Panc1 (cell line): ENCODE results near the gene JUN.

ENCODE experiments used
- CTCF ChIP-seq: fragments of 450-650 bp; IDR thresholded peaks from 2 replicates; pipeline ENCODE4 v1.5.1; 2017; ENCODE audit warnings: mild to moderate bottlenecking
- POLR2AphosphoS5 ChIP-seq: IDR thresholded peaks from 2 replicates; pipeline ENCODE4 v1.6.1; 2012; ENCODE audit warnings: mild to moderate bottlenecking, low read depth, low read length, moderate library complexity
- REST ChIP-seq, 2 experiments: IDR thresholded peaks; 2 replicates each; pipeline ENCODE4 v1.6.1; 2011 to 2012; ENCODE audit warnings: low read depth in 2 of 2, control low read depth in 1 of 2, low read length in 1 of 2, mild to moderate bottlenecking in 1 of 2, moderate library complexity in 1 of 2; ENCODE audit not compliant: insufficient read depth in 1 of 2
- SIN3A ChIP-seq: IDR thresholded peaks from 2 replicates; pipeline ENCODE4 v1.6.1; 2012; ENCODE audit warnings: low read depth, mild to moderate bottlenecking, low read length, moderate library complexity, borderline replicate concordance; ENCODE audit not compliant: insufficient read depth
- TCF7L2 ChIP-seq: IDR thresholded peaks from 2 replicates; pipeline ENCODE4 v1.6.1; 2011; ENCODE audit warnings: mild to moderate bottlenecking, low read depth, low read length, inconsistent platforms

DNA sequence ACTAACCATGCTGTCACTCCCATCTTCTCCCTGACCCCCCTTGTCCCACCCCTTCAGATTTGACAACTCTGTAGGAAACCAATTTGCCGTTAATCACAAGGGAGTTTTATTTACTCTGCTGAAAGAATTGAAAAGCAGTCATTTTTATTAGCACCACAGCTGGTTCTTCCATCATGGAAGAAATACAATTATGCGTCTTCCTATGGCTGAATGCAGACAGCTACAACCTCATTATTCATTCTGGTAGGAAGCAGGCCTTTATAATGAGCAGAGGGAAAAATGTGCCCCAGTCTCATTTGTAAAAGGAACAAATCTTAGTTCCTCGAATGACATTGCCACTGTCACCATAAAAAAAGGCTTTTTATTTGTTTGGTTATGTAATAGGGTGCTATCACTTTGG lies 35.2 kb downstream of the JUN start:
- TF ChIP-seq REST (IDR thresholded peaks at IDR 0.05; ENCODE audit: insufficient read depth in 1 of 2, low read depth in 2 of 2, low read length in 1 of 2) (no peak), SIN3A (no peak), CTCF (no peak), POLR2AphosphoS5 (no peak), TCF7L2 (no peak)
